ENCODE data around the gene MBD5.

The MBD5 gene

GRCh38 chr2:148545390-148546256 is 524.7 kb downstream of the MBD5 start:
- DNase-seq = no peak

GRCh38 chr2:148546270-148546669 is 525.4 kb downstream of the MBD5 start:
- in situ Hi-C loops (cut with HindIII; ENCODE audit: low pct_ligation_motif_present, low sequenced_read_pairs) = no loop called here
- no peak overlapping the region for H3K4me3 ChIP-seq (ENCODE audit: low read depth, low read length)
- no peaks in the 10 kb centered on the region for H3K36me3 ChIP-seq (replicated peaks)
- no peaks in the 10 kb centered on the region for H3K27me3 ChIP-seq (replicated peaks)
- no peak for DNase-seq
- no peak for TF ChIP-seq CTCF (IDR thresholded peaks at IDR 0.05; ENCODE audit: low read depth, low read length, missing control alignments)
- no peak overlapping the region for H3K27ac ChIP-seq

More at GRCh38 chr2:148545390-148546256, 524.7 kb downstream of the MBD5 start:
- Histone ChIP-seq H3K27me3 (replicated peaks) (no peaks in the 10 kb centered on the region), H3K27ac (no peak overlapping the region), H3K4me3 (ENCODE audit: low read depth, low read length) (no peak overlapping the region), H3K36me3 (replicated peaks) (no peaks in the 10 kb centered on the region)
- TF ChIP-seq CTCF (IDR thresholded peaks at IDR 0.05; ENCODE audit: low read depth, low read length, missing control alignments) = no peak
- in situ Hi-C loops (cut with HindIII; ENCODE audit: low pct_ligation_motif_present, low sequenced_read_pairs) = no loop called here

GRCh38 chr2:148548716-148549400 is 528.0 kb downstream of the MBD5 start:
- no peak overlapping the region for H3K27ac ChIP-seq

GRCh38 chr2:148552675-148553331 is 531.9 kb downstream of the MBD5 start:
- no peak overlapping the region for H3K4me3 ChIP-seq (ENCODE audit: low read depth, low read length)
- DNase-seq = no peak

More at GRCh38 chr2:148548716-148549400, 528.0 kb downstream of the MBD5 start:
- H3K27me3 ChIP-seq (replicated peaks) = no peaks in the 10 kb centered on the region
- no peak for TF ChIP-seq CTCF (IDR thresholded peaks at IDR 0.05; ENCODE audit: low read depth, low read length, missing control alignments)
- in situ Hi-C loops (cut with HindIII; ENCODE audit: low pct_ligation_motif_present, low sequenced_read_pairs) = no loop called here
- DNase-seq = no peak
- H3K36me3 ChIP-seq (replicated peaks) = no peaks in the 10 kb centered on the region
- H3K4me3 ChIP-seq (ENCODE audit: low read depth, low read length) = no peak overlapping the region

More at GRCh38 chr2:148552675-148553331, 531.9 kb downstream of the MBD5 start:
- no peak for TF ChIP-seq CTCF (IDR thresholded peaks at IDR 0.05; ENCODE audit: low read depth, low read length, missing control alignments)
- Histone ChIP-seq H3K36me3 (replicated peaks) (no peaks in the 10 kb centered on the region), H3K27me3 (replicated peaks) (no peaks in the 10 kb centered on the region), H3K27ac (no peak overlapping the region)
- in situ Hi-C loops (cut with HindIII; ENCODE audit: low pct_ligation_motif_present, low sequenced_read_pairs) = no loop called here
